HepG2 (cell line): ENCODE measurements around the gene KDR. TPM values are rescaled to one million over a fixed set of nuclear protein-coding genes. Genes with fewer than 3 reads are reported as not detected.

Experiments
- ATAC-seq: fragments of 200-7000 bp; cut with Tn5 transposase; 3 replicates; pipeline ENCODE4 v1.9.1; 2020; ENCODE audit warnings: mild to moderate bottlenecking, moderate library complexity
- BruUV-seq: library from RNA; stranded (reverse); fragments of 400-500 nt; replicated peaks from 2 replicates; lab custom pipeline; 2021; lab: Mats Ljungman, UMichigan
- CTCF ChIA-PET: fragments of 300-600 bp; formaldehyde crosslinking; extraction: SDS; loops from one replicate; lab custom pipeline; 2021; ENCODE audit warnings: low total read pairs, inconsistent platforms, low intra/inter-chr PET ratio; lab: Yijun Ruan, JAX
- POLR2A ChIA-PET: fragments of 350-600 bp; sonication (Branson Sonifier 250); formaldehyde crosslinking; loops from one replicate; lab custom pipeline; 2020; ENCODE audit warnings: antibody characterized with exemption, inconsistent platforms; lab: Yijun Ruan, JAX
- DNase-seq: peaks from one replicate; pipeline ENCODE4 v3.0.0-alpha.2; 2015; ENCODE audit warnings: low spot score
- FAIRE-seq: peaks from 3 replicates; lab custom pipeline; 2011; peaks lifted over from hg19 to GRCh38; lab: Jason Lieb, UNC
- H2AFZ ChIP-seq: one replicate; pipeline ENCODE4 v1.6.1; 2011; ENCODE audit warnings: low read length, inconsistent platforms
- H3K27ac ChIP-seq: fragments of 300-600 bp; 3 replicates; pipeline ENCODE4 v1.8.0; 2011; ENCODE audit warnings: mixed run types, mild to moderate bottlenecking, mixed read lengths, low read length, inconsistent platforms; ENCODE audit not compliant: insufficient read depth; ENCODE audit errors: extremely low read length
- H3K27me3 ChIP-seq, 2 experiments: fragments of 200-600 bp in 1 of 2; 2 replicates in 1 of 2; 3 replicates in 1 of 2; pipeline versions ENCODE4 v1.6.0 to v1.8.0; 2011; ENCODE audit warnings: low read length in 2 of 2, mild to moderate bottlenecking in 2 of 2, moderate library complexity in 2 of 2, inconsistent platforms in 1 of 2; ENCODE audit not compliant: insufficient read depth in 2 of 2, control insufficient read depth in 1 of 2
- H3K36me3 ChIP-seq, 2 experiments: fragments of 200-600 bp in 1 of 2; replicated peaks in 1 of 2; 2 replicates in 1 of 2; 3 replicates in 1 of 2; pipeline versions ENCODE4 v1.5.1 to v1.8.0; 2011; ENCODE audit warnings: low read length in 2 of 2, inconsistent platforms in 1 of 2; ENCODE audit not compliant: insufficient read depth in 2 of 2, control insufficient read depth in 1 of 2
- H3K4me1 ChIP-seq: 2 replicates; pipeline ENCODE4 v1.5.1; 2012; ENCODE audit warnings: low read length, inconsistent platforms; ENCODE audit not compliant: insufficient read depth
- H3K4me2 ChIP-seq: 2 replicates; pipeline ENCODE4 v1.6.0; 2011; ENCODE audit warnings: low read depth, low read length, inconsistent platforms
- H3K4me3 ChIP-seq, 3 experiments: fragments of 200-600 bp in 1 of 3; sonication (generic), shearing (Covaris generic) in 1 of 3; replicated peaks in 1 of 3; 2 replicates each; pipeline ENCODE4 v1.5.1; 2011 to 2016; ENCODE audit warnings: low read length in 3 of 3, inconsistent platforms in 2 of 3, low read depth in 2 of 3, mild to moderate bottlenecking in 2 of 3, control low read depth in 1 of 3, mixed read lengths in 1 of 3; ENCODE audit not compliant: insufficient read depth in 1 of 3
- H3K79me2 ChIP-seq: one replicate; pipeline ENCODE4 v1.6.1; 2011; ENCODE audit warnings: low read length, inconsistent platforms; ENCODE audit not compliant: insufficient read depth
- H3K9ac ChIP-seq: 2 replicates; pipeline ENCODE4 v1.6.0; 2011; ENCODE audit warnings: mild to moderate bottlenecking, low read depth, low read length, inconsistent platforms; ENCODE audit not compliant: insufficient read depth
- H3K9me3 ChIP-seq: 2 replicates; pipeline ENCODE4 v1.5.1; 2012; ENCODE audit warnings: mild to moderate bottlenecking, low read length
- H4K20me1 ChIP-seq: 2 replicates; pipeline ENCODE4 v1.6.0; 2011; ENCODE audit warnings: inconsistent platforms, mild to moderate bottlenecking, low read length, moderate library complexity; ENCODE audit not compliant: insufficient read depth
- DMTF1 ChIP-seq: sonication (generic); formaldehyde crosslinking; IDR thresholded peaks from 2 replicates; pipeline ENCODE4 v1.4.0; 2020; ENCODE audit warnings: mild to moderate bottlenecking, missing genetic modification reagents
- NPAS2 ChIP-seq: sonication (generic); formaldehyde crosslinking; IDR thresholded peaks from 2 replicates; pipeline ENCODE4 v1.8.0; 2022; ENCODE audit warnings: mild to moderate bottlenecking, missing genetic modification reagents, borderline replicate concordance
- ZNF382 ChIP-seq: sonication (generic); formaldehyde crosslinking; IDR thresholded peaks from 2 replicates; pipeline ENCODE4 v1.5.0; 2020; ENCODE audit warnings: missing genetic modification reagents, mild to moderate bottlenecking, borderline replicate concordance
- ZNF691 ChIP-seq: sonication (generic); formaldehyde crosslinking; IDR thresholded peaks from 2 replicates; pipeline ENCODE4 v1.4.0; 2020; ENCODE audit warnings: missing genetic modification reagents, low read depth, mild to moderate bottlenecking, borderline replicate concordance
- WGBS: methylation state at CpG from one replicate; pipeline ENCODE4 v1.1.6; 2017; ENCODE audit warnings: low lambda C conversion rate; 5-methylcytosine and 5-hydroxymethylcytosine counted together
- in situ Hi-C: cut with HindIII; loops from 2 replicates; pipeline ENCODE4 v1.10.0; 2017; ENCODE audit warnings: low pct_unique_long_range_greater_than_20kb; ENCODE audit not compliant: extremely low pct_ligation_motif_present
- intact Hi-C: fragments of 100-400 bp; cut with micrococcal nuclease; formaldehyde crosslinking; loops from one replicate; pipeline ENCODE4 v1.10.0; 2022; ENCODE audit not compliant: unreplicated experiment
- polyA plus RNA-seq, 8 experiments: library from polyadenylated mRNA; depleted of rRNA in 3 of 8; stranded (reverse) in 7 of 8; unstranded in 1 of 8; fragments of >200 nt; fragmentation: Illumina TruSeq in 4 of 8; extraction: Trizol in 4 of 8; gene quantifications; 2 replicates each; pipeline versions ENCODE4 v1.2.1 to v1.2.3, GENCODE V29; 2011 to 2016; ENCODE audit warnings: low read depth in 4 of 8, missing spikeins in 1 of 8, mixed read lengths in 1 of 8; ENCODE audit not compliant: insufficient read depth in 1 of 8
- total RNA-seq, 5 experiments: library from RNA; depleted of rRNA; stranded (reverse); fragments of >200 nt; fragmentation: Illumina TruSeq; extraction: Trizol; gene quantifications; 2 replicates each; pipeline ENCODE4 v1.2.3, GENCODE V29; 2016; ENCODE audit warnings: low read depth in 1 of 5
- TF ChIP-seq, protein P1 (sequence below), 2 experiments: fragments of 450-650 bp in 1 of 2; sonication (generic) in 1 of 2; formaldehyde crosslinking; IDR thresholded peaks; 2 replicates each; pipeline versions ENCODE4 v1.5.0 to v1.8.0; 2020 to 2022; ENCODE audit warnings: mild to moderate bottlenecking in 1 of 2, missing genetic modification reagents in 1 of 2

The KDR gene
- total and polyA plus RNA-seq, 2 of the 13 experiments (the other 11 are each of a cell fraction or from before 2014, with no cell fraction given), result not detected

DNA sequence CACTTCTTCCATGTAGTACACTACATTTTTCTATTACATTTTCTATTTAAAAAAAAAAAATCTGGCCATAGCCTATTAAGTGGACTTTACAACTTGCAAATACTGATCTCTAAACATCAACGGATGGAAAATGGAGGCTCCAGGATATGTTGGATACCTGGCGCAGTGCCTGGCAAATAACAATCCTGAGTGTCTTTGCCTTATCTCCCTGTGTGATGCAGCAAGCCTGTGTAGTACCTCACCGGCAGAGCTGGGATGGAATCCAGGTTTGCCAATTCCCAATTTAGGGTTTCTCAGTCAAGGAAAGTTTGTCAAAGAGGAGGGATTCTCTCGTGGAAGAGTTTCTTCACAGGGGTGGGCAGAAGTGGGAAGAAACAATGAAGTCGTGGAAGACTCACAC is 93.2 kb downstream of the KDR start:
- H3K4me2 ChIP-seq, result no peak overlapping the region
- POLR2A ChIA-PET, result no interaction called here
- in situ Hi-C loops, result no loop called here

More for the DNA sequence above, 93.2 kb downstream of the KDR start:
- no peaks in the 10 kb centered on the region for H3K4me1 ChIP-seq
- TF ChIP-seq ZNF382 (CRISPR knock-in tag) (no peak), NPAS2 (CRISPR knock-in tag) (no peak), DMTF1 (no peak), ZNF691 (no peak)
- TF ChIP-seq, protein P1, sequence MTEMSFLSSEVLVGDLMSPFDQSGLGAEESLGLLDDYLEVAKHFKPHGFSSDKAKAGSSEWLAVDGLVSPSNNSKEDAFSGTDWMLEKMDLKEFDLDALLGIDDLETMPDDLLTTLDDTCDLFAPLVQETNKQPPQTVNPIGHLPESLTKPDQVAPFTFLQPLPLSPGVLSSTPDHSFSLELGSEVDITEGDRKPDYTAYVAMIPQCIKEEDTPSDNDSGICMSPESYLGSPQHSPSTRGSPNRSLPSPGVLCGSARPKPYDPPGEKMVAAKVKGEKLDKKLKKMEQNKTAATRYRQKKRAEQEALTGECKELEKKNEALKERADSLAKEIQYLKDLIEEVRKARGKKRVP (CRISPR knock-in tag; IDR thresholded peaks at IDR 0.05), result no peak
- ATAC-seq (no peak), FAIRE-seq (no peak), DNase-seq (no peak)
- no TSS peak for BruUV-seq
- no peaks in the 10 kb centered on the region for H4K20me1 ChIP-seq
- H3K9me3 ChIP-seq, result no peaks in the 10 kb centered on the region
- 0% methylated on average over 5 of the region's 5 CpGs for WGBS
- H3K27ac ChIP-seq, result no peak overlapping the region
- intact Hi-C loops, result no loop called here
- no peaks in the 10 kb centered on the region for H3K79me2 ChIP-seq
- no peak overlapping the region for H2AFZ ChIP-seq
- H3K4me3 ChIP-seq, result no peak overlapping the region
- CTCF ChIA-PET, result no interaction called here
- H3K27me3 ChIP-seq, result 0 out of 5 replicates have a peak, but pooled peaks cover 0 to 1% of the 10 kb centered on the region in 2 experiments
- no peak overlapping the region for H3K9ac ChIP-seq
- no peaks in the 10 kb centered on the region for H3K36me3 ChIP-seq
